Stimulated activated CD8-positive, alpha-beta memory T cell treated with anti-CD3 and anti-CD28 coated beads, Interleukin-12 subunit alpha, Interleukin-12 subunit beta, amount 100 ng/mL, for 24 hours (primary cell): ENCODE results near the gene STARD13.

Source experiments
- DNase-seq: peaks from one replicate; pipeline ENCODE4 v3.0.0-alpha.2; 2020; ENCODE audit errors: extremely low read depth

STARD13 gene

DNA sequence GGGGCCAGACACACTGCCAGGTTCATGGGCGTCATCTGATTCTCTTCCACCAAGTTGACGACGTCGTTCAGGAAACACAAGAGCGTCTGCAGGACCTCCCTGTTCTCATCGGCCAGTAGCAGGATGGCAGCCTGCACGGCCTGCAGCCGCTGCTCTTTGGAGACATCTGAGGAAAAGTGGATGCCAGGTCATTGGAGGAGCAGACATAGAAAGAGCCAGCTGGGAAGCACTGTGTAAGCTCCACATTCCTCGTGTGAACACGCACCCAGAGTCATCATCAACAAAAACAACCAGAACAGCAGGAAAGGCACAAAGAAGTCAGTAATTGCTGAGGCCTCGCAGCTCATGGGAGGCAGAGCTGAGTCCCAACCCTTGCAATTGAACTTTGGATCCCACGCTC is 172.8 kb downstream of the STARD13 start:
- DNase-seq = no peak

DNA sequence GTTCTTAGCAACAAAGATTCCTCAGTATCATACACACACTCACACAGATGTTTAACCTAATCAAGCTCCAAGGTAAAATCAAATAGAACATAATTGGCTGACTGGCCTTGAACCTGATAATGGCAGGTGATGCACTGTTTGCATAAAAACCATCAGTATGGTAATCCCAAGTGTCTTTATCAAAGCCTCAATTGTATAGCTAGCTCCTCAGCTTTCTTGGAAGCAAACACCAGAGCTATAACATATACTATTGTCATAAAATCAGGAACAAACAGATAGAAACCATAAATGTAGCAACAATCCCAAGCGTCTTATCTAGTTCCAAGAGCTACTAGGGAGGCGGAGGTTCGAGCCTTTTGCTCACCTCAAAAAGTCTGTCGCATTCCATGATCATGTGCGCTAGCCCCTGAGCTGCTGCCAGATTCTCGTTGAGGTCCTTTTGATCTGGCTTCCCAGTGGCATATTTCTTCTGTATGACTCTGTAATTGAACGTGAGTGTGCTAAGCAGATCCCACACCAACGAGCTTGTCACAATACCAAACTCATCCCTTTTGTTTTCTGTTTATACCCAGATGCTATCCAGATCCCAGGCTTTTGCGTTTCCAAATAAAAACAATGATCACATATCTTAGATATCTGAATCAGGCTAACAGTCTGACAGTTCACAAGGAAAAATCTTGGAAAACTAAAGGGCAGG is 174.0 kb downstream of the STARD13 start:
- DNase-seq = no peak

DNA sequence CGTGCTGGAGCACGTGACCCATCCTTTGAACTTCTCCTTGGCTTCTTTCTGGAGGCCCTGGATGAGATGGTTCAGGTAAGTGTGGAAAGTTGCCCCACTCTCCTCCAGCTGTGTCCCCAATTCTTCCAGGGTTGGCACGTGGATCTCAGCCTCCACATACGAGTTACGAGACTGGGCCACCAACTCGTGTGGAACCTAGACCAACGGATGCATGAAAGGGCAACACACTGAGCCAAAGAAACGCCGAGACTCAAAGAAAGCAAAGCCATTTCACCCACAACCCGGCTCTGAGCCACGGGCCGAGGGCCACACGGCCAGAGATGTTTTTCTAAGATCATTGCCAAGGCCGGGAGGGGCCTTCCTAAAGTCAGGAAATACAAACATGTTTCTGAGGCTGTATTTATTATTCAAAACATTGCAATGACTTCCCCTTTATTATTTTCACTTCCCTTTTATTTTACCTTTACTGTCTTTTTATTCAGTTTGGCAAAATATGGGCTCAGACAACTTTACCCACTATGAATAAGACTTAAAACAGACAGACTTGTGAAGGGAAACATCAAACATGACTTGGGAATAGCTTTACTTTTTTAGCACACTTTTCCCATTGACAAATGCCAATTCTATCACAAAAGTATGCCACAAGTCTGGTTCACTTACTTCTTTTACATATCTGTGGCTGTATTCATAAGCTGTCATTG is 174.7 kb downstream of the STARD13 start:
- DNase-seq = no peak

DNA sequence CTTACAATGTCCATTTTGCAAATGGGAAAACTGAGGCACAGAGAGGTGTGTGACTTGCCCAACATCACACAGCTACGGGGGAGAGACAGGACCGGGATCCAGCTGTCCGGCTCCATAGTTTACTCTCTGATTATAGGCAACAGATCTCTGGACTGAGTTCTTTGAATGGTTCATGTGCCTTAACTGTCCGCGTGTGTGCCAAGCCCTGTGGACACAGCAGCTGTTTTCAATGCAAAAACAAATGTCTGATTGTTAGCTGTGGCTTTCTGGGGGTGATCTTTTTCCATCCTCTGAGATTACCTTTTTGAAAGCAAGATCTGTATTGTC is 175.2 kb downstream of the STARD13 start:
- no peak for DNase-seq

DNA sequence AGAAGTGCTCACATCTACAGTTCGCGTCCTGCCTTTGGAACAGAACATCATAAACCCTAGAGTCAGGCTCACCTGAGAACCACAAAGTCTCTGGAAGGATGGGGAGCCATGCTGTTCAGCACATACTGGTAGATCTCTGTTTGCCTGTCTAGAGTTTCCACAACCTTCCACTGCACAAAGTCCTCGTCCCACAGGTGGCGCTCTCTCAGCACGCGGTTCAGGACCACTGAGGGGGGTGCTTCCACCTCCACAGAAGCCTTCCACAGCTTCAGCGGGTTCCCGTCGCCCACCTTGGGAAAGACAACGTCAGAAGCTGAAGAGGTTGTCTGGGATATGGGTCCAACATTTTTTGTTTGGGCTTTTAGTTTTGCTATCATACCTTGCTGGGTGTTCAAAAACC is 175.8 kb downstream of the STARD13 start:
- DNase-seq = no peak

DNA sequence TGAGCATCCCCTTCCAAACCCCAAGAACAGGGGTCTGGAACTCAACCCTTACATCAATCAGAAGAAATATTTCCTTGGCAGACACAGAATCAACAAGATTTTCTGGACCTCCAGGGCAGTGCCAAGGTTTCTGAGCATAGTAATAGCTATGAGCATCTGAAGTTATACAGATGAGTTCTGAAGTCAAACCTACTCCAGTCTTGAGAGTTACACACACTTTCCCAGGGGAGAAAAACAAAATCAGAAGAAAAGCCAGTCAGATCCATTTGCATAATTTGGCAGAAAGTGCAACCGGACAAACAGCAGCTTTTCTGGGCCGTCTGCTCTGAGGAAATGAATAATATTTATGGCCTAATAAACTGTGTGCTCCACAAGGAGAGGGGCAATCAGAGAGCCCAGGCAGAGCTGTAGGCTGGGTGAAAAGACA is 176.3 kb downstream of the STARD13 start:
- DNase-seq = no peak

DNA sequence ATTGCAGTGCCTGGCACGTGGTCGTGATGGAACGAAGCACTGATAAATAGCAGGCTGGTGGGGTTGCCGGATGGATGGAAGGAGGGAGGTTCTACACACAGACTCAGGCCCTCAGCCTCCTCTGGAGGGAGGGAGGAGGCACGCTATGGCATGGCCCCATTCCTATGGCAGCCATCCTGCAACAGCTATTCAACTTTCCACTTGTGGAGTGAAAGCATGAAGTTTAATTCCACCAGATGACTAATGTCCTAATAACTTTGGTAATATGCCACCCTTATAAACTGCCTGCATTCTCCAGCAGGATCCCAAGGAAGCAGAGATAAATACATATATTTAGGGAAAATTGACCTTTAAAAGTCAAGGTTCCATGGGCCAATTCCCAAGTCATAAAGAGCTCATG is 176.9 kb downstream of the STARD13 start:
- no peak for DNase-seq

DNA sequence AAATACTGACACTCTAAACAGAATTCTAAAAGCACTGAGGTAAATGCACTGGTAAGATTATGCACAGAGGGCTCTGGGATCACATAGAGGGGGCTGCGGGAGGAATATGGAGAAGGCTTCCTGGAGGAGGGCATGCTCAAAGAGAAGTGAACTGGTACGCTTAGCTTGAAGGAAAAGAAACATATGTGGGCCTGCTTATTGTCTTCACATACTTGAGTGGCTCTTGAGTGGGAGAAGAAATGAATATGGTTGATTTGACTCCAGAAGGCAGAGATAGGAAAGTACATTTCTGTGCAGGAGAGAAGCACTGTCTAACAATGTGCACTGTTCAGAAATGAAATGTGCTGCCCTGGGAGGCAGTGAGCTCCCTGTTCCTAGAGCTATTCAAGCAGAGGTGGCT is 178.2 kb downstream of the STARD13 start:
- DNase-seq = no peak

DNA sequence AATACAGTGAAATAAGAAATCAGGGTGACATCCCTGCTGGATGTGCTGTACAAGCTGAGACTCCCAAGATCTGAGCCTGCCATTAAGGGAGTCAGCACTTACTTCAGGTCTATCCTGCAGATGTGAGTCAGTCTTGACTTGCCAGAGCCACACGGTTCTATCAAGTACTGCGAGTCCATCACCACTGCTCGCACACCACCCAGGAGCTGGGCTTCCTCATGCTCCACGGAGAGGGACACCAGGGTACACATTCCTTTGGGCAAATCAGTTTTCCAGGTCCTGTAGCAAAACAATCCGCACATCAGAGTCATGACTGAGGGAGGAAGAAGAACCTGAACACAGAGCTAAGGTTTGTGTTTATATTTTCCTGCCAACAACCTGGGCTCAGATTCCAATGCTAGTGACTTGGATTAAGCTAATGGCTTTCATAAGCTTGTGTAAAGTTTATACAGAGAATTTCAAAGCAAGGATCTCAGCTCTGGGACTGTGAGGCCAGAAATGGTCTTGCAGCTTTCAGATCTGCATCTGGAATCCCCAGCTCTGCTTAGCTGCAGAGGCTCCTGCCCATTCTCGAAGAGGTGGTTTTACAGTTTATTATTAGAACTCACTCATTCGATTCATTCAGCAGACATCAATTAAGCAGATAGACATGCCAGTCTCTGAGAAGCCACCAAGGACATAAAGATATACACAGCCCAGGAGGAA is 178.7 kb downstream of the STARD13 start:
- DNase-seq = no peak

DNA sequence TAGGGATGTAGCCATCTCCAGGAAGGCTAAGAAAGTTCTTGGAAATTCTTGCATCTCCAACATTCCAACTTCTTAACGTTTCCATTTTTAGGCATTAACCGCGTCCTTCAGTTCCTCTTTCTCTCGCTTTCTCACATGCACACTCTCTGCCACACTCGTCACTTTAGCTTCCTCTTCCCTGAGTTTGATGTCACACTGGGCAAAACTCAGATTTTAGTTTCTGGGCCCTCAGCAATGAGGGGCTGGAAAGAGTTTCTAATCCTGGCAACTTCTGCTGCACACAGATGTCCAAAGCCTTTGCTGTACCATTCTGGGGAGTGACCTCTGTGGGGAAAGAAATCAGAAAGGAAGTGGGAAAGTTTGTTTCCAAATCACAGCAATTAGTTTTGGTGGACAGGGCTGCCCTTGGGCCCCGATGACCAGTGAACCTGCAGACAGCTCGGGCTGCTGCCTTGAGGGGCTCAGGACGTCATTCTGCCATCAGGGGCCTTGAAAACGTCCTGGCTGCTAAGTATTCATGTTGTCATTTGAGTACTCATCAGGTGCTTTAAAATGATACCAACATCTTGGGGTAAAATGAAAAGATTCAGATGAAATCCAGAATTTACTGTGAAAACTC is 180.1 kb downstream of the STARD13 start:
- DNase-seq = no peak

DNA sequence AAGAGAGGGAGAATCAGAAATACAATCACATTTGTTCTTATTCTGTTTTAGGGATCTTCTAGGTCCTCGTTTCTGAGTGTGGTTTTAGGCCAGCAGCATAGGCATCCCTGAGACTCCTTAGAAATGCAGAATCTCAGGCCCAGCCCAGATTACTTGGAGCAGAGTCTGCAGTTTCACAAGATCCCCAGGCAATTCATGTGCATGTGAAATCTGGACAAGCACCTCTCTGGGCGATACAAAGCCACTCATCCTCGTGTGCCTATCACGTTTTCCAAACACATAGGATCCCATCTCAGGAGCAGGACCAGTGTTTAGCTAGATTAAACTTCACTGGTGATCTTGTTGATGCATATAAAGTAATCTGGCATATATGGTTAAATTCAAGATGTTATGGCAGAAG is 182.1 kb downstream of the STARD13 start:
- DNase-seq = no peak

DNA sequence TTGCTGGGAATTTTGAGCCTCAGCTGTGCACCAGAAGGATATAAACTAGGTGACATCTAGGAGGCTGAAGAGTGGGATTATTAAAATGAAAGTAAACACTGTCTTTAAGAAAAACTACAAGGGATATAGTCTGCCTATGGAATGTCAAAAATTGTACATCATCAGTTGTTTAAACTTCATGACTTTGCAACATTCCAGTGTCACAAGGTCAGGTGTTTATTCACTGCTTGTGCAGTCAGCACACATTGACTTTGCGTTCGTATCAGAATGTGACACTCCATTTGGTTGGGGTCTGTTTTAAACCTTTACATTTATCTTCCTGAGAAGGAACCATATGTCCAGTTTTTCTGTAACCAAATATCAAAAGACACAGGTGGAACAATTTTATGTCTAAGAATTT is 183.7 kb downstream of the STARD13 start:
- no peak for DNase-seq

DNA sequence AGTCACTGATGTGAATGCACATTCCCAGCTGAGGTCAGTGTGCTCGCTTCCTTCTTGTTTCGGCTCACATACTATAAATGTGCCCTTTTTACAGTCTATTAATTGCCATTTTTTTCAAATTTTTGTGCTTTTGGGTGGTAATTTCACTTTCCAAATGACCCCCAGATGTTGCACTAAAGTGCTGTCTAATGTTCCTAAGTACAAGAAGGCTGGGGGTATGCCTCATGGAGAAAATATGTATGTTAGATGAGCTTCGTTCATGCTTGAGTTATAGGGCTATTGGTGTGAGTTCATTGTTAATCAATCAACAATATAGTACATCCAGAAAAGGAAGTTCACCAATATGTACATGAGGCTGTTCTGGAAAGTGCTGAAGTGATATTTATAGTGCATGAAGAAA is 184.7 kb downstream of the STARD13 start:
- DNase-seq = no peak

DNA sequence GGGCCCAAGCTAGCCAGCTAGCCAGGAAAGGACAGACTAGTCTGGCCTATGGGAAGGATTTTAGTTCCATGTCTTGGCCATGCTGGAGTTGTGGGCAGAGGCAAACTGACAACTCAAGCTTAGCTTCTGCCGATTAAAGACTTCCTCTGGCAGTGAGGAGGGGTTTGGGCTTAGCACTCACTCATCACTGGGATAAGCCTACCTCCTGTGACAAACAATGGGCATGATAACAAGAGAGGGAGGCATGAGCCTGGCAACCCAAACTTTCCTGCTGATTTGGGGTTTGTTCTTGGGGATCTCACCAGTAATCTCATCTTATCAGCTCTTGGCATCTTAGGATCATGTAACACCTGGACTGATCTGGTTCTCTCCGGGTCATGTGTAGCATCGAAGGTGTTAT is 185.7 kb downstream of the STARD13 start:
- DNase-seq = no peak

DNA sequence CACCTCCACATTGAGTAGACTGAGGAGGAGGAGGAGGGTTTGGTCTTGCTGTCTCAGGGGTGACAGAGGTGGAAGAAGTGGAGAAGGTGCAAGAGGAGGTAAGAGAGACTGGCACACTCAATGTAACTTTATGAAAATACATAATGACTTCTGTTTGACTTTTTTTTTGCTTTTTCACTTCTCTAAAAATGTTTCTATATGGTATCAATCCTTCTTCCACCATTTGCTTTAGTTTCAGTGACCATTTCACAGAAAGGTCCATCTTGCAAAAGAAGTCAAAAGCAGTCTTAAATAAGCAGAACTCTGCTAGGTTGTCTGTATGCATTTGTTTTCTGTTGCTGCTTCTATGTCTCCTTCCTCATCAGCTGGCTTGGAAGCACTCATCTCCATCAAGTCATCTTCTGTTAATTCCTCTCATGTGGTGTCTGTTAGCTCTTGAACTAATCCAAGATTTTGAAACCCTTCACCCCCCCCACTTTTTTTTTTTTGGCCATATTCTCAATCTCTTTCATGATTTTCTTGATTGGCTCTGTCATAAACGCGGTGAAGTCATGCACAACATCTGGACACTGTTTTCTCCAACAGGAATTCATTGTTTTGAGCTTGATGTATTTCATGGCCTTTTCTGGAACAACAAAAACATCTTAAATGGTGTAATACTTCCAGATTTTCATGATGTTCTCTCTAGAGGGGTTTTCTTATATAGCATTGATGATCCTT is 188.5 kb downstream of the STARD13 start:
- DNase-seq = no peak

DNA sequence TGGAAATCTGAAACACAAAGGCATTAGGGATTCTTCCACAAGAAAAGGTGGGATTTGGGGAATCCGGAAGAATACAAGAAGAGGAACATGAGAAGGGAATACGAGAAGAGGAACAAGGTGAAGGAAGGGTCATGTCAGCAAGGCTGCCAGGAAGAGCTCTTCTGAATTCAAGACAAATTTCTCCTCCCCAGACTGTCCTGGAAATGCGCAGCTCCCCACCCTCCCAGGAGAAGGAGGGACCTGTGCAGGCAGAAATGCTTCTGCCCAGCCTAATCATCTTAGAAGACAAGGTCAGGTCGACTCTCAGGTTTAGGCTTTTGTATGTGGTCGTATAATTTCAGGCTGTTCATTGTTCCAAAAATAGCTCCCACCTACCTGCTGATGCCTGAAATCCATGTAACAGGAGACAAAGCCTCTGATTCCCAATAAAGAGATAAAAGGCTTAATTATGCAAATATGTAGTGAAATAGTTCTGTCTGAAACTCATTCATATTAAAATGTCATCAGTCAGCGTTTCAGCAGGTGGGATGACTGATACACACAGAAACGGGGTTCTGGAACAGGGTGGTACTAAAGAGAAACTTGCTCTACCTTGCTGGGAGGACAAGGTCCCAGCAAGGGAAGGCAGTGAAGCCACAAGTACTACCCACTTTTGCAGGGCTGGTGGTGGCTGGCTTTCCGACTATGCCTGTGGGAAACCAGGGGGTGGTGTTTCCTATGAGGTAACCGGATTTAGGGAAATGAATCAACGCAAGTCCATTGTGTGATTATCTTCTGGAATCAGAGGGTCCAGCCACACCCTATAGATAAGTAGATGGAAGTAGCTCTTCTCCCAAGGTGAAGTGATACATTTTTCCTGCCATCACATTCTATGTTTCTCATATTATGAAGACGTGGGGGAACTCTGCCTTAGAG is 193.2 kb downstream of the STARD13 start:
- no peak for DNase-seq

DNA sequence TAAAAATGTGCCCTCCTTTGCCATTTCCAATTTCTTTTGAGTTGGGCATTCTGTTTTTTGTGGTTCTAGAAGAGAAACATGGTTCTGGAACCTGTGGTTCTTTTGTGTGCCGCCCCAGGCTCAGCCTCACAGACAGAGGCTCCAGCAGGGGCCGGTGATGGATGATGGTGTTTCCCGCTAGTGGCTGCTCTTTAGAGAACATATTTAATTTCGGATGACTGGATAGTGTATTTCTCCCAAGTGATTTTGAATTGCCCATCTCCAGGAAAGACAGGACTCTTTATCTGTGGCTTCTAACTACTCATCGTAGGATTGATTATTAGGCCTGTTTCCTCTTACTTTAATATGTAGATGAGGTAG is 194.2 kb downstream of the STARD13 start:
- no peak for DNase-seq

DNA sequence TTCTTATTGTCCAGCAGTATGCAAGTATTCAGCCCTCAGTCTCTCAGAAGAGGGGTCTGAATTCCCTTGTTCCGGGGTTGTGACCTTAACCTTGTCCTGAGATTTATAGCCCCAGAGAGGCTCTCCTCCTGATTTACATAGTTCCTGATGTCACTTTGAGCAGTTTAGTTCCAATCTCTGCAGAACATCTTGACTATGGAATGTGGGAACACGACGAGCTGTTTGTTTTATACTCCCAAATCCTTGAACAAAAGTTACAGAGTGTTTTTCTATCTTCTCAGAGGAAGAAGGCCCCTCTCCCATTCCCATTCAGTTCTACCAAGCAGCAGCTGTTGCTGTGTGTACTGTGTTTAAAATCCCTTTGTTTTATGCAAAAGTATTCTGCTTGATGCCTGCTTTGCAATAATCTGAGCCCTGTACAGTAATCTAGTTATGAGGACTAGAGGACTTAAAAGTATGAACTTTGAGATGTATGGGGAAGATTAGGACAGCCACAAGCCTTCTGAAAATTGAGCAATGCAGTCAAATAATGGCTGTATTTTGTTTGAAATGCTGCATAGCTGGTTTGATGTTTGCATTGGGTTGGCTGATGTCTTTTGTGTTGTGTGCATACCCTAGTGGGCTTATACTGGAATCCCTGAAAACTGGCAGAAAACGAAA is 194.7 kb downstream of the STARD13 start:
- DNase-seq = no peak

DNA sequence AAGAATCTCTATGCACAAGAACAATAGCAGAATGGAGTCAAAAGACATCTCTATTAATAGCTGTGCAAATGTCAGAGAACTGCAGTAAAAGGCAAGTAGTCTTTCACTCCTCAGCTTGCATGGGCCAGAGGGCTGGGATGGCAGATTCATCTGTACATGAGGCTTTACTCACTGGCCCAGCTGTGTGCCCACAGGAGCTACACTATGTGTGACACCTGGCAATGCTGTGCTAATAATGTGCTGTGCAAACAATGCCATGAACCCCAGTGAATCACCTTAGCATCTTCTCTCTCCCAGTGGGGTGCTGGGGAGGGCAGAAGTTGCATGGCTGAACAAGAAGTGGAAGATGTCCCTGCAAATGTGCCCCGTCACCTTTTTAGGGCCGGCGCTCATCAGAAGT is 196.2 kb downstream of the STARD13 start:
- DNase-seq = no peak

DNA sequence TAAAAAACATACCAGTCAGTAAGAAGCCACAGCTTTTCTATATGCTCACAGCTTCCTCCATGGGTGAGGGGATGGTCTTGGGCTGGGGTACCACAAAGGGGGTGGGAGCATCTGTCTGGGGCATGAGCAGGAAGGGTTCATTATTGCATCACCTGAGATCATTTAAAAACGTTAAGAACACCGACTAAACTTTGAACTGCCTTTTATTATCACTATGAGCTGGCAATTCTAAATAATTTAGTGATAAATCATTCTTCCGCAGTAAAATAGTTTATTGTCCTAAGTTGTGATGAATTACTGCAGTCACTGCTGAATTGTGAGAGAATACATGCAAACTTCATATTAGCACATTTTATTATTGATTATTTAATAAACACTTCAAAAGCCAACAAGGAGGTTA is 197.8 kb downstream of the STARD13 start:
- DNase-seq = no peak

DNA sequence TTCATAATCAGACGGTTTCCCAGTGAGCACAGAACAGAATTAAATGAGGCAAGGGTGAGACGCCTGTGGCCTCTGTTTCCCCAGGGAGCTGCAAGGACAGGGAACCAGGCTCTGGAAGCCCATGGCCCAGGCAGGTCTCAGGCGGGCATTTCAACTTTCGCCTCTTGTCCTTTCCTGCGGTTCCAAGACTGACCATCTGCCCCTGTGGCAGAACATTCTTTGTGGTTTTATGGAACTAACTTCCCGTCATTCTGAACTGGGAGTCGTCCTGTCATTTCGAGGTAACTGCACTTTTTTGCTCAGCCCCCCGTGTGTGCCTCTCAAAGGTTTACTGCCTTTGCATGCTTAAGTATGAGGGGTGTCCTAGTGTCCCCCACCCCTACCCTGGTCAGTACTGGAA is 198.5 kb downstream of the STARD13 start:
- no peak for DNase-seq
